CD4-positive, alpha-beta T cell treated with Interferon gamma for 1 hour (primary cell): ENCODE measurements around the gene SOSTDC1.
"Not testable (repeated sequence)": the region's sequence is repeated elsewhere in the genome, so short reads cannot be mapped to it uniquely, and the experiment has no call there.

Experiments
- DNase-seq: peaks from one replicate; pipeline ENCODE4 v3.0.0-alpha.2; 2020

Gene SOSTDC1

GRCh38 chr7:16465469-16466361 lies at the start of gene SOSTDC1:
TSS of gene SOSTDC1 (minus strand) at chr7:16465738. CDS start at chr7:16465668, 70 bp downstream.
- DNase-seq = no peak

- DNase-seq = no peak
Observed at GRCh38 chr7:16514729-16515128, 49.2 kb upstream of the SOSTDC1 start.

GRCh38 chr7:16514271-16514670 lies 48.7 kb upstream of the SOSTDC1 start:
- DNase-seq = no peak

GRCh38 chr7:16512097-16512496 lies 46.6 kb upstream of the SOSTDC1 start:
- DNase-seq = no peak

GRCh38 chr7:16511314-16511713 lies 45.8 kb upstream of the SOSTDC1 start:
- no peak for DNase-seq

GRCh38 chr7:16509829-16510228 lies 44.3 kb upstream of the SOSTDC1 start:
- no peak for DNase-seq

GRCh38 chr7:16506422-16506821 lies 40.9 kb upstream of the SOSTDC1 start:
- DNase-seq = not testable (repeated sequence)

- no peak for DNase-seq
Observed at GRCh38 chr7:16504019-16504418, 38.5 kb upstream of the SOSTDC1 start.

- DNase-seq = no peak
Observed at GRCh38 chr7:16502303-16502702, 36.8 kb upstream of the SOSTDC1 start.

GRCh38 chr7:16498122-16498521 lies 32.6 kb upstream of the SOSTDC1 start:
- DNase-seq = no peak

- DNase-seq = no peak
Observed at GRCh38 chr7:16494955-16495719, 29.6 kb upstream of the SOSTDC1 start.

GRCh38 chr7:16494551-16494950 lies 29.0 kb upstream of the SOSTDC1 start:
- no peak for DNase-seq

GRCh38 chr7:16493266-16493665 lies 27.7 kb upstream of the SOSTDC1 start:
- DNase-seq = no peak

GRCh38 chr7:16492513-16493062 lies 27.1 kb upstream of the SOSTDC1 start:
- DNase-seq = no peak

- no peak for DNase-seq
Observed at GRCh38 chr7:16491148-16491547, 25.6 kb upstream of the SOSTDC1 start.

- no peak for DNase-seq
Observed at GRCh38 chr7:16484453-16485158, 19.1 kb upstream of the SOSTDC1 start.

- DNase-seq = no peak
Observed at GRCh38 chr7:16479591-16479990, 14.1 kb upstream of the SOSTDC1 start.

GRCh38 chr7:16479161-16479560 lies 13.6 kb upstream of the SOSTDC1 start:
- no peak for DNase-seq

GRCh38 chr7:16471933-16472332 lies 6.4 kb upstream of the SOSTDC1 start:
- DNase-seq = no peak

GRCh38 chr7:16463949-16464715 lies 1.4 kb downstream of the SOSTDC1 start:
- no peak for DNase-seq

- DNase-seq = no peak
Observed at GRCh38 chr7:16463520-16463919, 2.0 kb downstream of the SOSTDC1 start.

GRCh38 chr7:16462431-16462889 lies 3.1 kb downstream of the SOSTDC1 start:
- DNase-seq = no peak
